Chondrocyte (in vitro differentiated cells): ENCODE results near the gene PRG3. TPM values are rescaled to one million over a fixed set of nuclear protein-coding genes. Genes with fewer than 3 reads are reported as not detected.

ENCODE experiments used
- DNase-seq: peaks from one replicate; pipeline ENCODE4 v3.0.0; 2021; ENCODE audit warnings: mixed read lengths, low spot score
- H3K27ac Mint-ChIP-seq: one replicate; pipeline ENCODE4 v1.8.0; 2021; ENCODE audit warnings: mild to moderate bottlenecking, moderate library complexity, mixed read lengths; ENCODE audit not compliant: unreplicated experiment
- H3K27me3 Mint-ChIP-seq: 2 replicates; pipeline ENCODE4 v1.8.0; 2021; ENCODE audit warnings: low read depth, mixed read lengths
- H3K36me3 Mint-ChIP-seq: 2 replicates; pipeline ENCODE4 v1.8.0; 2021; ENCODE audit warnings: low read depth, mixed read lengths
- H3K4me1 Mint-ChIP-seq: 2 replicates; pipeline ENCODE4 v1.8.0; 2021; ENCODE audit warnings: low read depth, mild to moderate bottlenecking, mixed read lengths
- H3K4me3 Mint-ChIP-seq: one replicate; pipeline ENCODE4 v1.8.0; 2021; ENCODE audit warnings: mild to moderate bottlenecking, moderate library complexity, mixed read lengths; ENCODE audit not compliant: unreplicated experiment
- H3K9me3 Mint-ChIP-seq: 2 replicates; pipeline ENCODE4 v1.8.0; 2021; ENCODE audit warnings: low read depth, mixed read lengths
- CTCF ChIP-seq: fragments of 200-600 bp; sonication (generic); IDR thresholded peaks from 2 replicates; pipeline ENCODE4 v1.5.0; 2021; ENCODE audit warnings: antibody characterized with exemption, mild to moderate bottlenecking, moderate library complexity
- total RNA-seq: library from RNA; stranded (reverse); gene quantifications from 3 replicates; pipeline ENCODE4 v1.2.1, GENCODE V29; 2021

PRG3 gene
- total RNA-seq, 1 donor from 2014 or later: not detected

- peaks cover 2% of the 10 kb centered on the region for H3K36me3 Mint-ChIP-seq
- no peak for TF ChIP-seq CTCF
- peaks cover 12% of the 10 kb centered on the region for H3K27me3 Mint-ChIP-seq
- DNase-seq: no peak
- no peak overlapping the region for H3K4me3 Mint-ChIP-seq
- H3K4me1 Mint-ChIP-seq: peaks cover 5% of the 10 kb centered on the region
- H3K27ac Mint-ChIP-seq: no peak overlapping the region
- peaks cover 5% of the 10 kb centered on the region for H3K9me3 Mint-ChIP-seq
Observed at GRCh38 chr11:57353852-57354251, 27.1 kb downstream of the PRG3 start.

GRCh38 chr11:57353446-57353845, 27.5 kb downstream of the PRG3 start:
- Mint-ChIP-seq H3K36me3 (peaks cover 2% of the 10 kb centered on the region), H3K27ac (no peak overlapping the region), H3K4me1 (peaks cover 5% of the 10 kb centered on the region), H3K4me3 (no peak overlapping the region), H3K9me3 (peaks cover 5% of the 10 kb centered on the region), H3K27me3 (peaks cover 15% of the 10 kb centered on the region)
- no peak for DNase-seq
- no peak for TF ChIP-seq CTCF

- Mint-ChIP-seq H3K27ac (no peak overlapping the region), H3K36me3 (peaks cover 2% of the 10 kb centered on the region), H3K4me1 (peaks cover 5% of the 10 kb centered on the region), H3K9me3 (peaks cover 5% of the 10 kb centered on the region), H3K27me3 (peaks cover 15% of the 10 kb centered on the region), H3K4me3 (no peak overlapping the region)
- no peak for DNase-seq
- TF ChIP-seq CTCF: no peak
Observed at GRCh38 chr11:57353036-57353435, 27.9 kb downstream of the PRG3 start.

GRCh38 chr11:57349491-57350274, 31.3 kb downstream of the PRG3 start:
- peaks cover 5% of the 10 kb centered on the region for H3K4me1 Mint-ChIP-seq
- H3K4me3 Mint-ChIP-seq: no peak overlapping the region
- TF ChIP-seq CTCF: peak; percentile 89
- peaks cover 13% of the 10 kb centered on the region for H3K27me3 Mint-ChIP-seq
- DNase-seq: no peak
- H3K27ac Mint-ChIP-seq: no peak overlapping the region
- H3K36me3 Mint-ChIP-seq: peaks cover 2% of the 10 kb centered on the region
- peaks cover 5% of the 10 kb centered on the region for H3K9me3 Mint-ChIP-seq

- Mint-ChIP-seq H3K4me3 (no peak overlapping the region), H3K27ac (no peak overlapping the region), H3K4me1 (peaks cover 5% of the 10 kb centered on the region), H3K27me3 (peaks cover 9% of the 10 kb centered on the region), H3K9me3 (peaks cover 5% of the 10 kb centered on the region), H3K36me3 (peaks cover 2% of the 10 kb centered on the region)
- DNase-seq: no peak
- TF ChIP-seq CTCF: no peak
Observed at GRCh38 chr11:57348636-57349313, 32.2 kb downstream of the PRG3 start.
